ENCODE results near the gene MICAL2.

Gene MICAL2, protein sequence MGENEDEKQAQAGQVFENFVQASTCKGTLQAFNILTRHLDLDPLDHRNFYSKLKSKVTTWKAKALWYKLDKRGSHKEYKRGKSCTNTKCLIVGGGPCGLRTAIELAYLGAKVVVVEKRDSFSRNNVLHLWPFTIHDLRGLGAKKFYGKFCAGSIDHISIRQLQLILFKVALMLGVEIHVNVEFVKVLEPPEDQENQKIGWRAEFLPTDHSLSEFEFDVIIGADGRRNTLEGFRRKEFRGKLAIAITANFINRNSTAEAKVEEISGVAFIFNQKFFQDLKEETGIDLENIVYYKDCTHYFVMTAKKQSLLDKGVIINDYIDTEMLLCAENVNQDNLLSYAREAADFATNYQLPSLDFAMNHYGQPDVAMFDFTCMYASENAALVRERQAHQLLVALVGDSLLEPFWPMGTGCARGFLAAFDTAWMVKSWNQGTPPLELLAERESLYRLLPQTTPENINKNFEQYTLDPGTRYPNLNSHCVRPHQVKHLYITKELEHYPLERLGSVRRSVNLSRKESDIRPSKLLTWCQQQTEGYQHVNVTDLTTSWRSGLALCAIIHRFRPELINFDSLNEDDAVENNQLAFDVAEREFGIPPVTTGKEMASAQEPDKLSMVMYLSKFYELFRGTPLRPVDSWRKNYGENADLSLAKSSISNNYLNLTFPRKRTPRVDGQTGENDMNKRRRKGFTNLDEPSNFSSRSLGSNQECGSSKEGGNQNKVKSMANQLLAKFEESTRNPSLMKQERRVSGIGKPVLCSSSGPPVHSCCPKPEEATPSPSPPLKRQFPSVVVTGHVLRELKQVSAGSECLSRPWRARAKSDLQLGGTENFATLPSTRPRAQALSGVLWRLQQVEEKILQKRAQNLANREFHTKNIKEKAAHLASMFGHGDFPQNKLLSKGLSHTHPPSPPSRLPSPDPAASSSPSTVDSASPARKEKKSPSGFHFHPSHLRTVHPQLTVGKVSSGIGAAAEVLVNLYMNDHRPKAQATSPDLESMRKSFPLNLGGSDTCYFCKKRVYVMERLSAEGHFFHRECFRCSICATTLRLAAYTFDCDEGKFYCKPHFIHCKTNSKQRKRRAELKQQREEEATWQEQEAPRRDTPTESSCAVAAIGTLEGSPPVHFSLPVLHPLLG

DNA sequence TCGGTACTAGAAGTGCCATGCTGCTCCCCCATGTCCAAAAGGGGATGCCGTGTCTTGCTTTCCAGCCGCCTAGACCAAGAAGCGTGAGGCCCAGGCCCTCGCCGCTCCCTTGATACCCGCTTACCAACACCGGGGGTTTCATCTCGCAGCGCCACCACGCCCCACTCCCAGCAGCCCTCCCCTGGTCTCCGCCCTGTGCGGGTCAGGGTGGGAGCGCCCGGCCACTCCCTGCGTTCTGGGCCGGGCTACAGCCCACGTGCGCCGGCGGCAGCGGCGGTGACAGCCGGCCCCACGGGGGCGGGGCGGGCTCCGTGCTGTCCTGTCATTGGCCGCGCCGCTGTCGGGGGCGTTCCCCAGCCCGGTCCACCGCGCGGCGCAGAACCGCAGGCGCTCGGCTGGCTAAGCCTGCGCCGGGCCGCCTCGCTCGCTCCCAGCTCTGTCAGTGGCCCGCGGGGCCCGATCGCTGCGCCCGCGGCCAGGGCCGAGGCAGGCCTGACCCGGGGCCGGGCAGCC lies at the start of gene MICAL2:
Gene MICAL2, plus strand, starts transcription at position 390 of the 513 bp plus-strand sequence. CDS start 51,566 bp downstream, outside the sequence.
- peak; percentile 96 for DNase-seq

DNA sequence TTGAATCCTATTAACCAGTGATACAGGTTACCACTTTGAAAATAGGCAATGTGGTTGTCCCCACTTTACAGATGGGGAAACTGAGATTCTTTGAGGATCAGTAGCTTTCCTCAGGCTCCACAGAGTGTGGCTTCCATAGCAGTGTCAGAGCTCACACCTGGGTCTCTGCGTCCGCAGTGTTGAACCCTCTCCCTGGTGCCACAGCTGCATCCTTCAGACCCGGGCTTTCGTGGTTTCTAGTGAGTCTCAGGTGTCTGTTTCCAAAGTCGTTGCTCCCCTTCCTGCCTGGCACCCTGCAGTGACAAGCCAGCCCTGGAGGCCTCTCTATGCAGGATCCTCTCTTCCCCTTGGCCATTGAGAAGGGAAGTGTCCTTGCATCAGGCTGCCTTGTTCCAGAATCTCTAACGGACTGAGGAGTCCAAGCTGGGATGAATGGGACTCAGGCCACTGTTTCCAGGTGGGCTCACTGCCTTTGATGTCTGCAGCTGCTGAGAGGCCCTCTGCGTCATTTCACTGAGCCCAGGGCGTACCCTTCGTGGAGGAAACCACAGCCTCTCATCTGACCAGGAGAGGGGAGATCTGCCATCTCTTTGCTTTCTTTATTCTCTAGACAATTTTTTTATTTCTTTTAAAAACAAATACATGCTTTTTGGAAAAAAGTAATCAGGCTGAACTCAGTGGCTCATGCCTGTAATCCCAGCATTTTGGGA lies 48.4 kb upstream of the MICAL2 start:
- peak; percentile 50 for DNase-seq

DNA sequence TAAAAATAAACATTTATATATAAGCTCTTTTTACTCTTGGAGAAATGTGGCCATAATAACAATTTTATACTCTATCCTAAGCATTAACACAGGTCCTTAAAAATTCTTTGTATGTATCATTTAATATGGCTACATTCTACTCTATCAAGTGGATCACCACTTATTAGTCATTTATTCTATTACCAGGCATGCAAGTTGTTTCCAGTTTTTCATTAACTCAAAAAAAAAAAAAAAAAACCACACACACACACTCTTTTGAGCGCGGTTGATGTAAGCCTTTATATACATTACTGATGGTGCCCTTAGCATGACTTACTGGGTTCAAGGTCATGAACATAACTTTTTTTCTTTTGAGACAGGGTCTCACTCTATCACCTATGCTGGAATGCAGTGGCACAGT lies 47.1 kb upstream of the MICAL2 start:
- no peak for DNase-seq

DNA sequence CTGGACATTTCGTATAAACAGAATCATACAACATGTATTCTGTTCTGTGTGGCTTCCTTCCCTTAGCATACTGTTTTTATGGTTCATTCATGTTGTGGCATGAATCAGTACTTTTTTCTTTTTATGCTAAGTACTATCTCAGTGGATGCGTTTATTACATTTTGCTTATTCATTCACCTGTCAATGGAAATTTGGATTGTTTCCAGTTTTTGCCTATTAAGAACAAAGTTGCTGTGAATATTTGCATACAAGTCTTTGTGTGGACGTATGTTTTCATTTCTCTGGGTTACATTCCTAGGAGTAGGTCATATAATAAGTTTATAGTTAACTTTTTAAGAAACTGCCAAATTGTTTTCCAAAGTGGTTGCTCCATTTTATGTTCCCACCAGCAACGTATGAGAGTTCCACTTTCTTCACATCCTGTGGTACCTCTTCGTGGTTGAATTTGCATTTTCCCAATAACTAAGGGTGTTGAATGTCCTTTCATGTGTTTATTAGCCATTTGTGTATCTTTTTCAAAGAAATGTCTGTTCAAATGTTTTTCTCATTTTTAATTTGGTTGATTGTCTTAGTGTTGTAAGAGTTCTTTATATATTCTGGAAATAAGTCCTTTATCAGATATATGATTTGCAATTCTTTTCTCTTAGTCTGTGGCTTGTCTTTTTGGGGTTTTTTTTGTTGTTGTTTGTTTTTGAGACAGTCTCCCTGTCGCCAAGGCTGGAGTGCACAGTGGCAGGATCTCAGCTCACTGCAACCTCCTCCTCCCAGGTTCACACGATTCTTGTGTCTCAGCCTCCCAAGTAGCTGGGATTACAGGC lies 46.0 kb upstream of the MICAL2 start:
- no peak for DNase-seq

DNA sequence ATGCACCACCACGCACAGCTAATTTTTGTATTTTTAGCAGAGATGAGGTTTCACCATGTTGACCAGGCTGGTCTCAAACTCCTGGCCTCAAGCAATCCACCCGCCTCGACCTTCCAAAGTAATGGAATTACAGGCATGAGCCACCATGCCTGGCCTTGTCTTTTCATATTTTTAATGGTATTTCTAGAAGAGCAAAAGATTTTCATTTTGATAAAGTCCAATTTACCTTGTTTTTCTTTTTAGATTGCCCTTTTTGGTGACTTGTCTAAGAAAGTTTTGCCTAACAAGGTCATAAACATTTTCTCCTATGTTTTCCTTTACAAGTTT lies 45.5 kb upstream of the MICAL2 start:
- no peak for DNase-seq

DNA sequence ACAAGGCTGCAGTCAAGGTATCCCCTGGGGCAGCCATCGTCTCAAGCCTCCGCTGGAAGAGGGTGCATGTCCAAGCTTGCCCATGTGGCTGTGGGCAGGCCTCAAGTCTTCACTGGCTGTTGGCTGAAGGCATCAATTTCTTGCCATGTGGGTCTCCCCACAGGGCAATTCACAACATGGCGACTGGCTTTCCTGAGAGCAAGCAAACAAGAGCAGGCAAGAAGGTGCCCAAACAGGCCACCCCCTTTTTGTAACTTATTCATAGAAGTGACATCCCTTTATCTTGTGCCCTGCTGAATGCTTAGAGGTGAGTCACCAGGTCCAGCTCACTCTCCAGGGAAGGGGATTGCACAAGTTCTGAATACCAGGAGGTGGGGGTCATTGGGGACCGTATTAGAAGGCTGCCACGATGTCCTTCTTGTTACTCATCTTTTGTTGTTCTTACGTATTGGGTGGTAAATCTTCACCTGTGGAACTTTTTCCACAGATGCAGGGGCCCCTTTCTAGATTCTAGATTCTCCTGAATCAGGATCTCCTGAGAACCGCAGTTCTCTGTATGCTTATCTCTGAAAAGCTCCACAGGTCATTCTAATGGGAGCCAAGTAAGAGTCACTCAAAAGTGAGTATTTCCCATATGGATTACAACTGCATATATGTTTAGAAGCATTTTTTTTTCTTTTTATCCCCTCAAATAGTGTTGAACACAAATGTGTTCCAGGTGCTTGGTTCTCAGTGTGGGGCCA lies 44.2 kb upstream of the MICAL2 start:
- no peak for DNase-seq

DNA sequence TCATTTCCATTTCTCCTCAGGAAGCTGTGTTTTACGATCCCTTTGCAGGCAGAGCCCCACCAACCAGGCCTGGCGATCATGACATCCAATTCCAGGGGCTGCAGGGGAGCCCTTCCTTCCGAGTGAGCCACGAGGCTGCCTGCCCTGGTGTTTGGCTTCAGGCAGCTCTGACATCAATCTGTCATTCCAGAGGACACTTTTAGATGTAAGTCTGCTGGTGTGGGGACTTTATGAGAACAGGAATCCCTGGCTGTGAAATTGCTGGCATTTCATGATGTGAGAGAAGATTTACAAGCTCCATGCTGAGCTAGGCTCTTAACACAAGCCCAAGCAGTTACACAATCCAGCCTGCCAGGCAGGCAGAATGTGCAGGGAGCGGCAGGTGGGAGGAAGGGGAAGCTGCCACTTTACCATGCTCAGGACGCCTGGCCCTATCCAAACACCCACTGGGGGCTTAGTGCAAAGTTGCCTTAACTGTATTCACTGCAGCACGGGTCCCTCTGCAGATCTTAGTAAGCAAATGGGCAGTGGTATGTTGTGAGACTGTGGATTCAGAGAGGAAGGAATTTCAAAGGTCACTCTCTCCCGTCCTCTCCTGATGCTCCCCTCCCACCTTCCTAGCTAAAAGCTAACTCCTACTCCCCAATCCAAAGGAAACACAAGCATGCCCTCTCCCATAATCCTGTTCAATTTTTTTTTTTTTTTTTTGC lies 43.4 kb upstream of the MICAL2 start:
- peak; percentile 64 for DNase-seq

DNA sequence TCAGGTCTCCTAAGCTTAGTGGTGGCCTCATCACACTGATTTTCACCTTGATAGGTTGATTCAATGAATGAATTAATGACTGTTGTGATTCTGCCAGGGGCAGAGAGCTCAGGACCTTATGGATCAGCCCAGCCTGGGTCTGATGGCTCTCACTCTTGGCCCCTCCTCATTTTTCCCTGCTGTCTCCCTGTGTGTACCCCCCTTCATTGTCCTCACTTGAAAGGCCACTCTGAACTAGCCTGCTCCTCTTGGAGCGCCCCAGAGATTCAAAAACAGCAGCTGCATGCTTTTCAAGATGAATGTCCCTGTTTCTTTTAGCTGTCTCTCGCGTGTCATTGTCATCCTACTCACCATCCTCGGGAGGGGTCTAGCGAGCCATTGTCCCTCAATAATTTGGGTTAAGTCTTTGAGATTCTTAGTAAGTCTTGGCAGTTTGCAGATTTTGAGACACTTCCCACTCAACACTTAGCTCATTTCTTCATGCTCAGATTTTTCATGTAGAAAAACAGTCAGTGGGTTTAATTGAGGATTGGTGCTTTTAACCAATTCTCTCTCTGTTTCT lies 42.5 kb upstream of the MICAL2 start:
- no peak for DNase-seq

DNA sequence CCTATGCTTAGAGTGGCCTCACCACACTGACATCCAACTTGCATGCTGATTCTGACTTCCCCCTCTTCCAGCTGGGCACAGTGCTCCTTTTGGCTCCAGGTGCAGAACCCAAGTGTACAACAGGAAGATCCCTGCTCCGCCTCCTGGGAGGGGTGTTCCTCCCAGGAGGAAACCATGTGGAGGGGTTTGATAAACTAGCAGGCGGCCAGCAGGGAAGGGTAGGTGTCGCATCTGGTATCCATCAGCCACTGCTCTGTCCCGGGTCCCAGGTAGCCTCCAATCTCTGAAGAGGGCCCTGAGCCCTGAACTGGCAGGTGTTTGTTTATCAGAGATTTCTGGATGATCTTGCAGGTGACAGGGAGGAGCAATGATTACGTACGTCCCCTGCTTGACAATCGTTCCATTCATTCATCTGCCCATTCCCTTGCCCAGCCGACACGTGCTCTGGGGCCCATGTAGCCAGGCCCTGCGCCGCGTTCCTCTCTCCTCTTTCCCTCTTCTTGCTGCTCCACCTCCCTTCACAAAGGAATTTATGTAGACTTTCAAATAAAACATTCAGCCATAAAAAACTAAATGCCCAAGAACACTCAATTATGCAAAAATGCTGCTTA lies 41.2 kb upstream of the MICAL2 start:
- DNase-seq, result no peak

DNA sequence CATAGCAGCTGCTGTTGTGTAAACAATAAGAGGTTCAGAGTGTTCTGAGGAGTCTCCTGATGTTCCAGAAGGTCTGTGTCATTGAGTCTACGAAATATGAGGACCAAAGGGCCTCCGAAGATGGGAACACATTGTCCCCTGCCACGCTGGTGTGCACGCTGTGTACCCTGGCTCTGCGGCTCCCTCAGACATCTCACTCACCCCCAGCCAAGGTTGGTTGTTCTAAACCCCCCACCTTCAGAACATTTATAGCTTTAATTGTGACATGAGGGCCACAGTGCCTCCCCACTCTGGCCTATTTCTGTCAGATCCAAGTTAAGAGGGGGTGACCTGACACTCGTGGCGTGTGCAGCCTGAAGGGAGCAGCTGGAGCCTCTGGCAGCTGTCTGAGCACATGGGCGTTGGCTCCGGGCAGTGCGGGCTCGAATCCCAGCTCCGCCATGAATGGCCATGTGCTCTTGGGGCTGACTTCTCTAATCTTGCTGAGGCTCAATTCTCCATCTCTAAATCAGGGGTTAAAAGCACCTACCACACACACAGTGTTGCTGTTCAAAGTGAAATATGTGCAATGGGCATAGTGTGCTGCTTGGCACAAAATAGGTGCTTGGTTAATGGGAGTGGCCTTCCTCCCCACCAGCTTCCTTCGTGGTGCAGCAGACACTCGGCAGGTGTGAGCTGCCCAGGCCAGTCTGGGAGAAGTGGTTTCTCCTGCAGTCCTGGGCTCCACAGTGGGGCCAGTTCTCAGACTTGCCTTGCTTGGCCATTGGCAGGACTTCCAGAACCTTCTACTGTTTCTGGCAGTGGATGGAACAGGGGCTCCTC lies 39.7 kb upstream of the MICAL2 start:
- DNase-seq, result no peak

DNA sequence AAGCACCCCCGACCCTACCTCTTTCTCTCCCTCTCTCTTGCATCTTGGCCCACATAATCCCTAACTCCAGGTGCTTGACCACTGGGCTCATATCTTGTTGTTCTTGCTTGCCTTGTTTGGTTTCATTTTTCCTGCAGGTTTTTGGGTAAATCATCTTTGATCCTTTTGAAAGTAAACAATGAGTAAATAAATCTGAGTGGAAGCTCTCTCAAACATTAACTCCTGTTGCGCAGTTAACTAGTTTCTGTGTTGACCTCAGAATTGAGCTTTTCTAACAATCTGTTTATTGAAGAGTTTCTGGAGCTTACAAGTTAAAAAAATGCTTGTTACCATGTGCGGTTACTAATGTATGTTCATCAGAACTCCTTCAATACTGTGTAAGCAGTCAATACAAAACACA lies 38.8 kb upstream of the MICAL2 start:
- no peak for DNase-seq

DNA sequence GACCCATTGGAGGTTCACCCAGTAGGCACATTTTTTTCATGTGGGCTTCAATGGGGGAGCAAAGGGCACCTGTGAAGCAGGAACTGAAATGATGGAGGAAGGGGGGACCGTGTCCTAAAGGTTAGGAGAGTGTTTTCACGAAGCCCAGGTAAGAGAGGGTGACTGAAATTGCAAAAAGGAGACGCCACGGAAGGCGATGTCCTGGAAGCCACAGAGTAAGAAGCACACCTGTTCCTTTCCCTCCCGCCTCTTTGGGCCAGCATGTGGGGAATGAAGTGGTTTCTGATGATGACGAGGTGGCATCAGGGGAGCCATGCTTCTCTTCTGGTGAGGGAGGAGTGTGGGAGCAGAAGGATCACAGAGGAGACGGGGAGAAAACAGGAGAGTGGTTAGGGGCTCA lies 37.0 kb upstream of the MICAL2 start:
- DNase-seq, result no peak

DNA sequence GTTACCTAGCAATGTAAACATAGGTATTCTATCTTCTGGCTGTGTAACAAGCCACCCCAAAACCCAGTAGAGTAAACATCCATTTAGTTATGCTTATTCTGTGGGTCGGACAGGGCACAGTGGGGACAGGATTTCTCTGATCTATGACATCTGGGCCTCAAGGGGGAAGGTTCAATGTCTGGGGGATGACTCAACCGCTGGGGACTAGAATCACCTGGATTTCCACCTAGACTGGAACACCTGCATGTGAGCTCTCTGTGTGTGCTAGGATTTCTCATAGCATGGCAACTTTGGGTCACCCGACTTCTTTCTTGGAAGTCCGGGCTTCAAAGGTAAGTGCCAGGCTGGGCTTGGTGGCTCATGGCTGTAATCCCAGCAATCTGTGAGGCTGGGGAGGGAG lies 36.5 kb upstream of the MICAL2 start:
- no peak for DNase-seq

DNA sequence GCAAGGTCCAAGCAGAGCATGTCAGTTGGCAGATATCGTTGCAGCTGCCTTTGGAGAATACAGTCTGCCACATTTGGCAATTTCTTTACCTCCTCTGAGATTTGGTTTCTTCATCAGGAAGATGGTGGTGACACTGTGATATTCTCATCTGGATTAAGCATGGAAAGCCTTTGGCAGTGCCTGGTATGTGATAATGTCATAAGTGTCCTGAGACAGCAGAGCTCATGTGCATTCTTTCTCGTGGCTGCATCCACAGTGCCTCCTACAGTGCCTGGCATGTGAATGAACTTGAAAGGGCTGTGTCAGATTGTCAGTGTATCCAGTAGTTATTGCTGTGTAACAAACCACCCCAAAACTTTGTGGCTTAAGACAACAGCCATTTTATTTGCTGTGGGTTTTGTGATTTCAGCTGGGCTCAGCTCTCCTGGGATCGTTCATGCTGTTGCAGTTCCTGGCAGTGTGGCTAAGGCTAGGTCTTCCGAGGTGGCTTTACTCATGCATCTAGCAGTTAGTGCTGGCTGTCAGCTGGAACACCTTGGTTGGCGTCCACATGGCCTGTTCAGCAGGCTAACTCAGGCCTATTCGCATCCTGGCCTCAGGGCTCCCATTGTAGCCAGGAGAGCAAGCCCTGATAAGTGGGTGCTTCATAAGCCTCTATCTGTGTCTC lies 35.7 kb upstream of the MICAL2 start:
- DNase-seq, result no peak

DNA sequence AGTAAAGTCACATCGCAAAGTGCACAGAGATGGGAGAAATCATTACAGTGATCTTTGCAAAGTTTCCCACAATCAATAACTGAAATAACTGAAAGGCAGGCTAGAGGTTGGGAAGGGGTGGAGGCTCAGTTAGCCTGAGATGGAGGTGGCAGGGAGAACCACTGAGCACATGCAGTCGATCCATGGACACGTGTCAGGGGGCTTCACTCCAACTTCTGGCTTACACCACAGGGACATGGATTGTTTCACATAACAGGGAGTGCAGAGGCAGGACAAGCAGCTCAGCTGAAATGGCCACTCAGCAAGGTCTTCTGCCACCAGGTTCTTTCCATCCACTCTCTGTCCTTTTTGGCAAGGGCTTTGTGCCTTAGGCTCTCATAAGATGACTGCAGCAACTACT lies 35.1 kb upstream of the MICAL2 start:
- DNase-seq, result no peak

DNA sequence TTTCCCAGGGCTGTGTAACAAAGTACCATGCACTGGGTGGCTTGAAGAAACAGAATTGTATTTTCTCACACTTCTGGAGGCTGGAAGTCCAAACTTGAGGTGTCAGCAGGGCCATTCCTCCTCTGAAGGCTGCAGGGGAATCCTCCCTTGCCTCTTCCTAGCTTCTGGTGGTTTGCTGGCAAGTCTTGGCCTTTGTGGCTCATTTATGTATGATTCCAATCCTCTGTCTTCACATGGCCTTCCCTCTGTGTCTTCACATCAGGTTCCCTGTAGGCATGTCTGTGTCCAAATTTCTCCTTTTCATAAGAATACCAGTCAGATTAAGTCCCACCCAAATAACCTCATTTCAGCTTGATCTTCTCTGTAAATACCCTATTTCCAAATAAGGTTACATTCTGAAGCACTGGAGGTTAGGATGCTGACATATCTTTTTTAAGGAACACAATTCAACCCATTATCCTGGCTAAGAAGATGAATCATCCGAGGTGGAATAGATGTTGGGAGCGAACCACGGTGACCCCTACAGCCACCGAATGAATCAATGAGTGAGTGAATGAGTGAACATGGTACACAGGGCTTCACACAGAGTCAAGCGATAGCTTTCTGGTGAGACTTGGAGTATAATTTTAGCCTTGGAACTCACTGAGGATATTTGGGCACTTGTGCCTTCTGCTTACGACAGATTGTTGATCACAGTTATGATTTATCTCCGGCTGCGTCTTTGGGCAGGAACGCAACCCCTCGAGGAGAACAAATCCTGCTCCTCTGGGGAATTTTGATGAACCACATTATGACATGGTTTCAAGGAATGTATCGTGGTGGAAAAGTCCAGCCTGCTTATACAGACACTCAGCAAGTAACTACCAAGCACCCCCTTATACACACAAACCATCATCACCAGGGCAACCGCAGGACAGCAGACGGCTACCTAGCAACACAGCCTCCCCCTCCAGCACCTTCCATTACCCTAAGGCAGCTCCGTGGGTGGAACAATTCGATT lies 34.3 kb upstream of the MICAL2 start:
- DNase-seq, result no peak
